Smooth muscle cell (in vitro differentiated cells): Measurements from ENCODE around the gene RBM39. TPM values are rescaled to one million over a fixed set of nuclear protein-coding genes. Genes with fewer than 3 reads are reported as not detected.
A peak's percentile ranks its signal among the peaks of the same experiment; 100 is the strongest.

ENCODE experiments used
- DNase-seq: peaks from one replicate; lab custom pipeline; 2025; ENCODE audit not compliant: unreplicated experiment; lab: John Stamatoyannopoulos, UW
- H2AFZ ChIP-seq: fragments of 200-600 bp; sonication (generic); 2 replicates; pipeline ENCODE4 v1.6.0; 2016; ENCODE audit warnings: antibody characterized with exemption, low read depth, mild to moderate bottlenecking
- H3F3A ChIP-seq: fragments of 200-600 bp; sonication (generic); 2 replicates; pipeline ENCODE4 v1.6.0; 2017; ENCODE audit warnings: antibody characterized with exemption, low read depth
- H3K27ac ChIP-seq: fragments of 200-600 bp; sonication (generic); 2 replicates; pipeline ENCODE4 v1.5.1; 2016; ENCODE audit warnings: low read depth, mild to moderate bottlenecking
- H3K27me3 ChIP-seq: fragments of 200-600 bp; sonication (generic); 2 replicates; pipeline ENCODE4 v1.6.1; 2016; ENCODE audit warnings: low read depth, mild to moderate bottlenecking
- H3K36me3 ChIP-seq: fragments of 200-600 bp; sonication (generic); 2 replicates; pipeline ENCODE4 v1.5.1; 2016; ENCODE audit warnings: low read depth
- H3K4me1 ChIP-seq: fragments of 200-600 bp; sonication (generic); 2 replicates; pipeline ENCODE4 v1.5.1; 2016; ENCODE audit warnings: low read depth
- H3K4me2 ChIP-seq: fragments of 200-600 bp; sonication (generic); 2 replicates; pipeline ENCODE4 v1.6.0; 2016; ENCODE audit warnings: mild to moderate bottlenecking
- H3K4me3 ChIP-seq: fragments of 200-600 bp; sonication (generic); 2 replicates; pipeline ENCODE4 v1.5.1; 2016; ENCODE audit warnings: mild to moderate bottlenecking
- H3K79me2 ChIP-seq: fragments of 200-600 bp; sonication (generic); 2 replicates; pipeline ENCODE4 v1.6.0; 2016; ENCODE audit warnings: low read depth, mild to moderate bottlenecking
- H3K9ac ChIP-seq: fragments of 200-600 bp; sonication (generic); 2 replicates; pipeline ENCODE4 v1.6.0; 2016; ENCODE audit warnings: low read depth
- H3K9me3 ChIP-seq: fragments of 200-600 bp; sonication (generic); replicated peaks from 2 replicates; pipeline ENCODE4 v1.5.1; 2016; ENCODE audit warnings: low read depth
- H4K20me1 ChIP-seq: fragments of 200-600 bp; sonication (generic); 2 replicates; pipeline ENCODE4 v1.6.0; 2016; ENCODE audit warnings: low read depth
- WGBS: methylation state at CpG from one replicate; pipeline ENCODE4 v1.1.7; 2016; ENCODE audit warnings: low lambda C conversion rate; 5-methylcytosine and 5-hydroxymethylcytosine counted together
- polyA plus RNA-seq: library from polyadenylated mRNA; unstranded; fragments of >200 nt; fragmentation: Nextera tagmentation; extraction: Ambion mirVana; gene quantifications from 2 replicates; pipeline ENCODE4 v1.2.1, GENCODE V29; 2016
- total RNA-seq: library from RNA; depleted of rRNA; stranded (reverse); fragments of >200 nt; gene quantifications from 2 replicates; pipeline ENCODE4 v1.2.3, GENCODE V29; 2014
- TF ChIP-seq, protein P1 (sequence below): fragments of 200-600 bp; sonication (generic); IDR thresholded peaks from 2 replicates; pipeline ENCODE4 v1.5.1; 2017; ENCODE audit warnings: borderline replicate concordance, mild to moderate bottlenecking, antibody characterized with exemption; ENCODE audit not compliant: insufficient read depth, poor library complexity, severe bottlenecking

The RBM39 gene
- total and polyA plus RNA-seq, 2 experiments from 2014 or later, result 139 to 408 TPM

DNA sequence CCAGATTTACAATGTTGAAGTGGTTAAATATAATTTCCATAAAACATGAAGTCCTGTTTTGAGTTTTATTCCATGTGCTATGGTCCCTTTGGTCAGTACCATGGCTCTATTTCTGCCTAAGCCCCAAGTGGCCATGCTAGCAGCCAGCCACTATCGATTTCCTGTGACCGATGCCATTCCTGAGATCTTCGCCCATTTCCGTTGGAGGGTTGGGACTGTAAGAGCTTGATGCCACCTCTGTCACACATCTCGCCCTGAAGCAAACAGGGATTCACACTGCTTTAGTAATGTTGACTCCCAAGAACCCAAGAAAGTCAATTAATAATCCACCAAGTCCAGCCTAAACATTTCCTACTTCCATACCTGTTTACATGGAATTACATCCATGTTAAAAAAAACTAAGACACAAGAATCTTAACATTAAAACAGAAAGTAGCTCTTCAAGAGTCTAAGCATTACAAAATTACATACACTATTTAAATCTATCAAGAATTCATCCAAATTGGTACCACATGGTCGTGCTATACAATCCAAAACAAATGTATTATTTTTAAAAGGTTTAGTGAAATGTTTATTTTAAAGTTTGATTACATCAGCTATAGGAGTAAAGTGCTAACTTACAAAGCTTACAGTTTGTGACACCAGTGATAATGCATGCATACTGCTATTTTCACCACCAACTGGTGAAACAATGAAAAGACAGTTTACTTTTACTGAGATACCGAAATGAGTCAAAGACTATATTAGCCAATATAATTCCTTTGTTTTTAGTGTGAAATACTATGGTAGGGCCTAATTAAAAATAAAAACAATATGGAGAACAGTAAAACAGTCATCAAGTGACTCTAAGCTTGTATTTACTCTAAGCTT lies 2.5 kb downstream of the RBM39 start:
- TF ChIP-seq, protein P1, sequence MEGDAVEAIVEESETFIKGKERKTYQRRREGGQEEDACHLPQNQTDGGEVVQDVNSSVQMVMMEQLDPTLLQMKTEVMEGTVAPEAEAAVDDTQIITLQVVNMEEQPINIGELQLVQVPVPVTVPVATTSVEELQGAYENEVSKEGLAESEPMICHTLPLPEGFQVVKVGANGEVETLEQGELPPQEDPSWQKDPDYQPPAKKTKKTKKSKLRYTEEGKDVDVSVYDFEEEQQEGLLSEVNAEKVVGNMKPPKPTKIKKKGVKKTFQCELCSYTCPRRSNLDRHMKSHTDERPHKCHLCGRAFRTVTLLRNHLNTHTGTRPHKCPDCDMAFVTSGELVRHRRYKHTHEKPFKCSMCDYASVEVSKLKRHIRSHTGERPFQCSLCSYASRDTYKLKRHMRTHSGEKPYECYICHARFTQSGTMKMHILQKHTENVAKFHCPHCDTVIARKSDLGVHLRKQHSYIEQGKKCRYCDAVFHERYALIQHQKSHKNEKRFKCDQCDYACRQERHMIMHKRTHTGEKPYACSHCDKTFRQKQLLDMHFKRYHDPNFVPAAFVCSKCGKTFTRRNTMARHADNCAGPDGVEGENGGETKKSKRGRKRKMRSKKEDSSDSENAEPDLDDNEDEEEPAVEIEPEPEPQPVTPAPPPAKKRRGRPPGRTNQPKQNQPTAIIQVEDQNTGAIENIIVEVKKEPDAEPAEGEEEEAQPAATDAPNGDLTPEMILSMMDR, result peak; percentile 22
- Histone ChIP-seq H3K27ac (peak overlapping the region; percentile 100), H4K20me1 (peaks cover 71% of the 10 kb centered on the region), H3K4me3 (peak overlapping the region; percentile 88), H3K27me3 (no peaks in the 10 kb centered on the region), H2AFZ (no peak overlapping the region), H3K79me2 (peaks cover 74% of the 10 kb centered on the region), H3F3A (peaks cover 30% of the 10 kb centered on the region), H3K9ac (peak overlapping the region; percentile 100), H3K4me1 (peaks cover 36% of the 10 kb centered on the region), H3K36me3 (peaks cover 24% of the 10 kb centered on the region), H3K4me2 (peak overlapping the region; percentile 90), H3K9me3 (no peaks in the 10 kb centered on the region)
- 80% methylated on average over 7 of the region's 7 CpGs for WGBS
- no peak for DNase-seq

DNA sequence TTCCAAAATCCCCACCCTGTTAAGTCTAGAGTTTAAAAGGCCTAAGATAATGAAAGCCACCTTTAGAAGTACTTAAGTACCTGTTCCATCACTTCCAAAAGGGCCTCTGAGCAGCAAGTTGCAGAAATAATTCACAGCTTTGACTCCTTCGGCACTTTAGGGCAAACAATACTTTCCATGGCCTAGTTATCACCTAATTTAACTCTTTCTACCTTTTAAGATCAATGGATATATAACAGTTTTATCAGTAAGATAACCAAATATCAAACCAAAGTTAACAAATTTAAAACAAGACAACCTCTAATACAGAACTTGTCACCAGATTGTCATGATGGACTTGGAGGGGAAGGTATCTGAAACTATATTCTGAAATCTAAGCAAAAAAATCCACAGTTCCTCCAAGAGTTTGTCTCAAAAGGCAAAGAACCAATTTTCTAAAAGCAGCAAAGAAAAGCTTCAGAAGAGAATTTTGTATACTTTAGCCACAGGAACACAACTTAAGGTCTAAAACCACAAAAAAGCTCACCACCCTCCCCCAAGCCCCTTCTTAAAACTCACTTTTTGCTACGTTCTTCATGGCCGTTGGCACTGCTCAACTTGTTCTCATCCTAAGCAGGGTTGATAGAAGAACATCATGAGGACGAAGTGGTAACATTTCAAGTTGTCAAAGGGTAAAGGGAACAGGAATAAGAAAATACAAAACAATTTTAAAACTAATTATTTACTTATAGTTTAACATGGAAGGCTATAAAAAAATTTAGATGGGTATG lies 3.5 kb downstream of the RBM39 start:
- DNase-seq, result no peak
- Histone ChIP-seq H4K20me1 (peaks cover 80% of the 10 kb centered on the region), H3K36me3 (peaks cover 28% of the 10 kb centered on the region), H3K27ac (peak overlapping the region; percentile 100), H3K27me3 (no peaks in the 10 kb centered on the region), H2AFZ (no peak overlapping the region), H3K4me3 (peak overlapping the region; percentile 88), H3K9me3 (no peaks in the 10 kb centered on the region), H3K4me2 (peak overlapping the region; percentile 90), H3K79me2 (peaks cover 84% of the 10 kb centered on the region), H3F3A (peaks cover 22% of the 10 kb centered on the region), H3K4me1 (peaks cover 36% of the 10 kb centered on the region), H3K9ac (no peak overlapping the region)
- TF ChIP-seq, protein P1, result no peak
- WGBS, result 95% methylated on average over 4 of the region's 4 CpGs

DNA sequence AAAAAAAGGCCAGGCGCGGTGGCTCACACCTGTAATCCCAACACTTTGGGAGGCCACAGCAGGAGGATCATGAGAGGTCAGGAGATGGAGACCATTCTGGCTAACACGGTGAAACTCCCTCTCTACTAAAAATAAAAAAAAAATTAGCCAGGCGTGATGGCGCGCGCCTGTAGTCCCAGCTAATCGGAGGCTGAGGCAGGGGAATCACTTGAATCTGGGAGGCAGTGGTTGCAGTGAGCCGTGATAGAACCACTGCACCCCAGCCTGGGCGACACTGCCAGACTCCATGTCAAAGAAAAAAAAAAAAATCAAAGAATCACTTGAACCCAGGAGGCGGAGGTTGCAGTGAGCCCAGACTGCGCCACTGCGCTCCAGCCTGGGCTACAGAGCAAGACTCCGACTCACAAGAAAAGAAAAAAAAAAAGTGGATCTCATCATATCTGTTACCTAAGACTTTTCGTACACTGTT lies 4.2 kb downstream of the RBM39 start:
- no peak overlapping the region for H3K27ac ChIP-seq
- peaks cover 16% of the 10 kb centered on the region for H3F3A ChIP-seq
- H3K4me3 ChIP-seq, result no peak overlapping the region
- TF ChIP-seq, protein P1, result no peak
- H3K9me3 ChIP-seq, result no peaks in the 10 kb centered on the region
- no peaks in the 10 kb centered on the region for H3K27me3 ChIP-seq
- 99% methylated on average over 15 of the region's 15 CpGs for WGBS
- H2AFZ ChIP-seq, result no peak overlapping the region
- peaks cover 30% of the 10 kb centered on the region for H3K36me3 ChIP-seq
- no peak overlapping the region for H3K4me2 ChIP-seq
- no peak overlapping the region for H3K9ac ChIP-seq
- DNase-seq, result no peak
- H3K4me1 ChIP-seq, result peaks cover 30% of the 10 kb centered on the region
- peaks cover 91% of the 10 kb centered on the region for H3K79me2 ChIP-seq
- H4K20me1 ChIP-seq, result peaks cover 87% of the 10 kb centered on the region
